Central memory CD4-positive, alpha-beta T cell (primary cell): ENCODE results near the gene GALNT18.

ENCODE experiments used
- DNase-seq: peaks from one replicate; pipeline ENCODE4 v3.0.0; 2022

Gene GALNT18

GRCh38 chr11:11227296-11228085, 394.3 kb downstream of the GALNT18 start:
- DNase-seq: no peak
